ENCODE data around the gene ZNF764. TPM values are rescaled to one million over a fixed set of nuclear protein-coding genes. Genes with fewer than 3 reads are reported as not detected.

Gene ZNF764
- total RNA-seq, 4 donors from 2014 or later: 8.7 to 14.0 (median 11.3) TPM

GRCh38 chr16:30569746-30570635, 11.8 kb upstream of the ZNF764 start:
- Histone ChIP-seq H3K4me3 (peak overlapping the region; percentile 87 to 95 (median 90)), H3K36me3 (peaks cover 0 to 10% (median 3%) of the 10 kb centered on the region in 4 donors), H3K4me1 (peaks cover 22 to 29% (median 24%) of the 10 kb centered on the region in 4 donors), H3K27me3 (no peaks in the 10 kb centered on the region), H3K9me3 (no peaks in the 10 kb centered on the region), H3K27ac (replicated peaks in 1 of 4) (peak overlapping the region; percentile 95 to 100 (median 98))
- intact Hi-C loops (cut with DNase I): no loop called here
- WGBS: 87% methylated on average over 23 of the region's 44 CpGs
- no peak for DNase-seq (ENCODE audit: extremely low spot score)
- TF ChIP-seq EP300 (IDR thresholded peaks at IDR 0.05): no peak

DNA sequence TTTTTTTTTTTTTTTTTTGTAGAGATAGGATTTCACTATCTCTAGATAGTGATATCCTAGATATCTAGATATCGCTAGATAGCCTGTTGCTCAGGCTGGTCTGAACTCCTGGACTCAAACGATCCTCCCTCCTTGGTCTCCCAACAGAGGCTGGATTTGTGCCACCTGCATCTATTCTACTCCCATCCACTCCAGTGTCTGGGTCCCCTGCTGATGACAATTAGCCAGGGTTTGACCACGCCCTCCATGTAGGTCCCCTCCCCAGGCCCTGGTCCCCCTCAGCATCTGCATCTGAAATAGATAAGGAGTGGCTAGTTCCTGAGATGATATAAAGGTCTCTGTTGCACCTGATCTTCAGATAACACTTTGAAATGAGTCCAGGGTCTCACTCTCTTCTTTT, 11.1 kb upstream of the ZNF764 start:
- no peak for DNase-seq (ENCODE audit: extremely low spot score)
- WGBS: 86% methylated on average over 3 of the region's 3 CpGs
- H3K9me3 ChIP-seq: no peaks in the 10 kb centered on the region
- H3K27ac ChIP-seq (replicated peaks in 1 of 4): no peak overlapping the region
- H3K36me3 ChIP-seq: peaks cover 0 to 10% (median 3%) of the 10 kb centered on the region in 4 donors
- H3K4me1 ChIP-seq: peaks cover 22 to 29% (median 24%) of the 10 kb centered on the region in 4 donors
- intact Hi-C loops (cut with DNase I): no loop called here
- TF ChIP-seq POLR2AphosphoS5 (IDR thresholded peaks at IDR 0.05): no peak
- no peak for TF ChIP-seq CTCF (IDR thresholded peaks at IDR 0.05)
- no peak for TF ChIP-seq EP300 (IDR thresholded peaks at IDR 0.05)
- TF ChIP-seq POLR2A (IDR thresholded peaks at IDR 0.05; ENCODE audit: low read depth): no peak
- H3K27me3 ChIP-seq: no peaks in the 10 kb centered on the region
- H3K4me3 ChIP-seq: no peak overlapping the region

GRCh38 chr16:30567991-30568638, 9.9 kb upstream of the ZNF764 start:
- 50% methylated on average over 6 of the region's 6 CpGs for WGBS
- no peak for DNase-seq (ENCODE audit: extremely low spot score)
- H3K9me3 ChIP-seq: no peaks in the 10 kb centered on the region
- H3K27me3 ChIP-seq: no peaks in the 10 kb centered on the region
- TF ChIP-seq CTCF (IDR thresholded peaks at IDR 0.05) (no peak), POLR2AphosphoS5 (IDR thresholded peaks at IDR 0.05) (no peak), EP300 (IDR thresholded peaks at IDR 0.05) (no peak), POLR2A (IDR thresholded peaks at IDR 0.05; ENCODE audit: low read depth) (no peak)
- peaks cover 0 to 10% (median 3%) of the 10 kb centered on the region in 4 donors for H3K36me3 ChIP-seq
- H3K4me3 ChIP-seq: no peak overlapping the region
- H3K4me1 ChIP-seq: peaks cover 22 to 27% (median 24%) of the 10 kb centered on the region in 4 donors
- H3K27ac ChIP-seq (replicated peaks in 1 of 4): peak overlapping the region in 2 of 4 donors; percentile 13 to 22
- intact Hi-C loops (cut with DNase I): no loop called here

GRCh38 chr16:30567160-30567990, 9.2 kb upstream of the ZNF764 start:
- H3K9me3 ChIP-seq: no peaks in the 10 kb centered on the region

More at GRCh38 chr16:30567160-30567990, 9.2 kb upstream of the ZNF764 start:
- Histone ChIP-seq H3K27me3 (no peaks in the 10 kb centered on the region), H3K36me3 (peaks cover 0 to 10% (median 3%) of the 10 kb centered on the region in 4 donors), H3K4me1 (peaks cover 18 to 19% (median 18%) of the 10 kb centered on the region in 4 donors), H3K4me3 (no peak overlapping the region), H3K27ac (replicated peaks in 1 of 4) (peak overlapping the region in 1 of 4 donors; percentile 22)
- 82% methylated on average over 14 of the region's 14 CpGs for WGBS
- TF ChIP-seq EP300 (IDR thresholded peaks at IDR 0.05) (no peak), POLR2A (IDR thresholded peaks at IDR 0.05; ENCODE audit: low read depth) (no peak), POLR2AphosphoS5 (IDR thresholded peaks at IDR 0.05) (no peak), CTCF (IDR thresholded peaks at IDR 0.05) (no peak)
- intact Hi-C loops (cut with DNase I): no loop called here
- DNase-seq (ENCODE audit: extremely low spot score): no peak

All from esophagus muscularis mucosa (tissue), 4 donors.